ENCODE results near the gene NTM.

DNA sequence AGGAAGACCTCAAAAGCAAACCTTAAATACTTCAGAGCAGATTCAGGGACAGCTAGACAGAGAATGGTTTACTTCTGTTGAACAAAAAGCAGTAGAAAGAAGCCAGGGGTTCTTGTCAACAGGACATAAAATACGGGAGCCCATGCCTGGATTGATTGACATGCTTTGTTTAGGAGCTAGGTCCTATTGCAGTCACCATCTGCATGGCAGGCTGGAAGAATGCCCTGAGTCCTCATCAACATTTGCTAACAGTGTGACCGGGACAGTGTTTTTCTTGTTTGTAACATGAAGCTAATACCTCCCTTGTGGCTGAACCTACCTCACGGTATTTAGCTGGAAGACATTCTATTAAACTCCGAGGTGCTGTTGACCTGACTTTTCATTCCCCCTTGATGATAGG lies 225.4 kb downstream of the NTM start:
- TF ChIP-seq, protein P1, sequence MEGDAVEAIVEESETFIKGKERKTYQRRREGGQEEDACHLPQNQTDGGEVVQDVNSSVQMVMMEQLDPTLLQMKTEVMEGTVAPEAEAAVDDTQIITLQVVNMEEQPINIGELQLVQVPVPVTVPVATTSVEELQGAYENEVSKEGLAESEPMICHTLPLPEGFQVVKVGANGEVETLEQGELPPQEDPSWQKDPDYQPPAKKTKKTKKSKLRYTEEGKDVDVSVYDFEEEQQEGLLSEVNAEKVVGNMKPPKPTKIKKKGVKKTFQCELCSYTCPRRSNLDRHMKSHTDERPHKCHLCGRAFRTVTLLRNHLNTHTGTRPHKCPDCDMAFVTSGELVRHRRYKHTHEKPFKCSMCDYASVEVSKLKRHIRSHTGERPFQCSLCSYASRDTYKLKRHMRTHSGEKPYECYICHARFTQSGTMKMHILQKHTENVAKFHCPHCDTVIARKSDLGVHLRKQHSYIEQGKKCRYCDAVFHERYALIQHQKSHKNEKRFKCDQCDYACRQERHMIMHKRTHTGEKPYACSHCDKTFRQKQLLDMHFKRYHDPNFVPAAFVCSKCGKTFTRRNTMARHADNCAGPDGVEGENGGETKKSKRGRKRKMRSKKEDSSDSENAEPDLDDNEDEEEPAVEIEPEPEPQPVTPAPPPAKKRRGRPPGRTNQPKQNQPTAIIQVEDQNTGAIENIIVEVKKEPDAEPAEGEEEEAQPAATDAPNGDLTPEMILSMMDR (IDR thresholded peaks at IDR 0.05), result no peak
- no peak for TF ChIP-seq POLR2A (IDR thresholded peaks at IDR 0.05)

All from esophagus squamous epithelium (tissue), 4 donors.